ENCODE measurements around the gene ZNF12. TPM values are rescaled to one million over a fixed set of nuclear protein-coding genes. Genes with fewer than 3 reads are reported as not detected.

The ZNF12 gene
- total RNA-seq, 1 experiment from 2014 or later, result 32.4 TPM

GRCh38 chr7:6647080-6647479 is 59.7 kb downstream of the ZNF12 start:
- Mint-ChIP-seq H3K4me1 (ENCODE audit: low read depth, unreplicated experiment) (no peaks in the 10 kb centered on the region), H3K27me3 (ENCODE audit: unreplicated experiment) (no peaks in the 10 kb centered on the region), H3K27ac (ENCODE audit: unreplicated experiment) (no peak overlapping the region), H3K4me3 (ENCODE audit: low read depth, unreplicated experiment) (no peak overlapping the region), H3K9me3 (ENCODE audit: low read depth, unreplicated experiment) (peaks cover 6% of the 10 kb centered on the region), H3K36me3 (ENCODE audit: insufficient read depth, unreplicated experiment) (peaks cover 91% of the 10 kb centered on the region)
- no peak for DNase-seq
- CTCF ChIA-PET, result no interaction called here
- no TSS peak for BruUV-seq (replicated peaks)
- TF ChIP-seq CTCF (IDR thresholded peaks at IDR 0.05; ENCODE audit: unreplicated experiment), result no peak
- intact Hi-C loops (cut with micrococcal nuclease; ENCODE audit: unreplicated experiment), result no loop called here

- intact Hi-C loops (cut with micrococcal nuclease; ENCODE audit: unreplicated experiment), result no loop called here
- no peak for DNase-seq
- TF ChIP-seq CTCF (IDR thresholded peaks at IDR 0.05; ENCODE audit: unreplicated experiment), result no peak
- H3K36me3 Mint-ChIP-seq (ENCODE audit: insufficient read depth, unreplicated experiment), result peaks cover 91% of the 10 kb centered on the region
- CTCF ChIA-PET, result interaction anchor here (0.7 kb wide), 1 partner anchor 370 kb away, joined by 4 read pairs; no protein-coding TSS in a partner anchor
- H3K27ac Mint-ChIP-seq (ENCODE audit: unreplicated experiment), result no peak overlapping the region
- peaks cover 6% of the 10 kb centered on the region for H3K9me3 Mint-ChIP-seq (ENCODE audit: low read depth, unreplicated experiment)
- no TSS peak for BruUV-seq (replicated peaks)
- H3K27me3 Mint-ChIP-seq (ENCODE audit: unreplicated experiment), result no peaks in the 10 kb centered on the region
- H3K4me3 Mint-ChIP-seq (ENCODE audit: low read depth, unreplicated experiment), result no peak overlapping the region
- no peaks in the 10 kb centered on the region for H3K4me1 Mint-ChIP-seq (ENCODE audit: low read depth, unreplicated experiment)
Measured at GRCh38 chr7:6646465-6646864, 60.3 kb downstream of the ZNF12 start.

- CTCF ChIA-PET, result no interaction called here
- H3K4me1 Mint-ChIP-seq (ENCODE audit: low read depth, unreplicated experiment), result no peaks in the 10 kb centered on the region
- H3K9me3 Mint-ChIP-seq (ENCODE audit: low read depth, unreplicated experiment), result peaks cover 3% of the 10 kb centered on the region
- peaks cover 81% of the 10 kb centered on the region for H3K36me3 Mint-ChIP-seq (ENCODE audit: insufficient read depth, unreplicated experiment)
- no peak overlapping the region for H3K27ac Mint-ChIP-seq (ENCODE audit: unreplicated experiment)
- intact Hi-C loops (cut with micrococcal nuclease; ENCODE audit: unreplicated experiment), result no loop called here
- no peak overlapping the region for H3K4me3 Mint-ChIP-seq (ENCODE audit: low read depth, unreplicated experiment)
- TF ChIP-seq CTCF (IDR thresholded peaks at IDR 0.05; ENCODE audit: unreplicated experiment), result no peak
- no peak for DNase-seq
- BruUV-seq (replicated peaks), result no TSS peak
- H3K27me3 Mint-ChIP-seq (ENCODE audit: unreplicated experiment), result no peaks in the 10 kb centered on the region
Measured at GRCh38 chr7:6644728-6645127, 62.0 kb downstream of the ZNF12 start.

GRCh38 chr7:6643915-6644625 is 62.7 kb downstream of the ZNF12 start:
- no TSS peak for BruUV-seq (replicated peaks)
- Mint-ChIP-seq H3K27me3 (ENCODE audit: unreplicated experiment) (no peaks in the 10 kb centered on the region), H3K4me3 (ENCODE audit: low read depth, unreplicated experiment) (no peak overlapping the region), H3K27ac (ENCODE audit: unreplicated experiment) (no peak overlapping the region), H3K4me1 (ENCODE audit: low read depth, unreplicated experiment) (peaks cover 5% of the 10 kb centered on the region), H3K9me3 (ENCODE audit: low read depth, unreplicated experiment) (peaks cover 3% of the 10 kb centered on the region), H3K36me3 (ENCODE audit: insufficient read depth, unreplicated experiment) (peaks cover 81% of the 10 kb centered on the region)
- CTCF ChIA-PET, result no interaction called here
- intact Hi-C loops (cut with micrococcal nuclease; ENCODE audit: unreplicated experiment), result no loop called here
- no peak for DNase-seq
- no peak for TF ChIP-seq CTCF (IDR thresholded peaks at IDR 0.05; ENCODE audit: unreplicated experiment)

Data from Calu3 (cell line).